ENCODE measurements around the gene LGR4. TPM values are rescaled to one million over a fixed set of nuclear protein-coding genes. Genes with fewer than 3 reads are reported as not detected.

Gene LGR4
- total RNA-seq, 4 donors from 2014 or later: 29.7 to 134 (median 119) TPM

DNA sequence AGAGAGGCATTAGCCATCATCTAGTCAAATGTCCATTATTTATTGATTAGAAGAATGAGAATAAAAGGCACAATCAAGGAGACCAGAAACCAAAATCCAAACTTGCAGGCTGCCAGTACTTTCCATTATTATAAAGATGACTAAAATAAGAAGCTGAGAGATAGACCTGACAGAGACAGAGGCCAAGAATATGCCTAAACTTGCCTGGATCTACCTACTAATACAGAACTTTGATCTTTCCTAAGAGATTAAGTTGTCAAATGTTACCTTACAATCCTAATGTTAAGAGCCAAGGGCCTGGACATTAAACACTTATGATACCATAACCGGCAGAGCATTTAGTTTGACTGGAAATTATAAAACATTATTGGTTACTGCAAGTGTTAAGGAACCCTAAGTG, 6.2 kb downstream of the LGR4 start:
- no peak for DNase-seq
- Histone ChIP-seq H3K4me3 (no peak overlapping the region), H3K36me3 (no peaks in the 10 kb centered on the region), H3K4me1 (peaks cover 0 to 12% (median 0%) of the 10 kb centered on the region in 4 donors), H3K27ac (peak overlapping the region in 1 of 4 donors; percentile 46), H3K27me3 (no peaks in the 10 kb centered on the region), H3K9me3 (no peaks in the 10 kb centered on the region)
- no peak for TF ChIP-seq POLR2A (IDR thresholded peaks at IDR 0.05)
- TF ChIP-seq, protein P1, sequence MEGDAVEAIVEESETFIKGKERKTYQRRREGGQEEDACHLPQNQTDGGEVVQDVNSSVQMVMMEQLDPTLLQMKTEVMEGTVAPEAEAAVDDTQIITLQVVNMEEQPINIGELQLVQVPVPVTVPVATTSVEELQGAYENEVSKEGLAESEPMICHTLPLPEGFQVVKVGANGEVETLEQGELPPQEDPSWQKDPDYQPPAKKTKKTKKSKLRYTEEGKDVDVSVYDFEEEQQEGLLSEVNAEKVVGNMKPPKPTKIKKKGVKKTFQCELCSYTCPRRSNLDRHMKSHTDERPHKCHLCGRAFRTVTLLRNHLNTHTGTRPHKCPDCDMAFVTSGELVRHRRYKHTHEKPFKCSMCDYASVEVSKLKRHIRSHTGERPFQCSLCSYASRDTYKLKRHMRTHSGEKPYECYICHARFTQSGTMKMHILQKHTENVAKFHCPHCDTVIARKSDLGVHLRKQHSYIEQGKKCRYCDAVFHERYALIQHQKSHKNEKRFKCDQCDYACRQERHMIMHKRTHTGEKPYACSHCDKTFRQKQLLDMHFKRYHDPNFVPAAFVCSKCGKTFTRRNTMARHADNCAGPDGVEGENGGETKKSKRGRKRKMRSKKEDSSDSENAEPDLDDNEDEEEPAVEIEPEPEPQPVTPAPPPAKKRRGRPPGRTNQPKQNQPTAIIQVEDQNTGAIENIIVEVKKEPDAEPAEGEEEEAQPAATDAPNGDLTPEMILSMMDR (IDR thresholded peaks at IDR 0.05): no peak

DNA sequence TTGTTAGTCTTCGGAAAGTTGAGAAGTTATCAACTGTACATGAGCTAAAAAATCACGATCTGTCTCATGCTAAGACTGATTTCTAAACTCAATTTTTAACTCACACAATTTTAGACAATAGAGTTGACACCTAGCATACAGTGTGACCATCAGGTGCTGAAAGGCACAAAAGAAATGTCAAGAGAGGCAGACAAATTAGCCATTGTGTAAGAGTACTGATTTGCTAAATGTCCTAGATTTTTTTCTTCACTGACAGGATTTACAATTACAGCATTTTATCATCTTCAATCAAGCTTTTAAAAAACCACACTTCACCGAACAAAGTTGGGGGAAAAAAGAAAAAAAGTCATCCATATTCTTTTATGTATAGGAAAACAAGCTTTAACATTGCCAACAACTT, 7.0 kb downstream of the LGR4 start:
- Histone ChIP-seq H3K36me3 (no peaks in the 10 kb centered on the region), H3K27ac (no peak overlapping the region), H3K4me1 (peaks cover 0 to 12% (median 0%) of the 10 kb centered on the region in 4 donors), H3K27me3 (no peaks in the 10 kb centered on the region), H3K4me3 (no peak overlapping the region), H3K9me3 (no peaks in the 10 kb centered on the region)
- DNase-seq: no peak
- TF ChIP-seq POLR2A (IDR thresholded peaks at IDR 0.05): no peak
- TF ChIP-seq, protein P1 (IDR thresholded peaks at IDR 0.05): no peak

DNA sequence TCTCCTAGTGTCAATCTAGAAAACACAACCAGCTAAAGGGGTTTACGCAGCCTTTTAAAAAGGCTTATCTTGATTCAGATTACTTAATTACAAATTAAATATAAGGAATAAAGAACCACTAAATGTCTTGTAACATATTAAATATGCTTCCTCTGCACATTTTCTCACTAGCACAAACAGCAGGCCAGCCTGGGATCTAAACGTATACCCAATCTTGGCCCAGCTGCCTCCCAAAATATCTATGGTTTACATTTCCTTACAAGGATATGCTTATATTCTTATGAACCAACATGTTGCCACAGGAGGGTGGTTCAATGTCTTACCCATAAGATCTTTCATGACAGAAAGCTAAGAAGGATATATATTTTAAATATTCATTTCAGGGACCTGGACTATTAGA, 7.7 kb downstream of the LGR4 start:
- Histone ChIP-seq H3K4me3 (no peak overlapping the region), H3K4me1 (peaks cover 0 to 12% (median 0%) of the 10 kb centered on the region in 4 donors), H3K36me3 (no peaks in the 10 kb centered on the region), H3K27me3 (no peaks in the 10 kb centered on the region), H3K27ac (no peak overlapping the region), H3K9me3 (no peaks in the 10 kb centered on the region)
- no peak for DNase-seq
- no peak for TF ChIP-seq POLR2A (IDR thresholded peaks at IDR 0.05)
- TF ChIP-seq, protein P1 (IDR thresholded peaks at IDR 0.05): no peak

- Histone ChIP-seq H3K4me3 (no peak overlapping the region), H3K27me3 (no peaks in the 10 kb centered on the region), H3K36me3 (no peaks in the 10 kb centered on the region), H3K27ac (peak overlapping the region in 1 of 4 donors; percentile 2), H3K9me3 (no peaks in the 10 kb centered on the region), H3K4me1 (peaks cover 0 to 12% (median 0%) of the 10 kb centered on the region in 4 donors)
- no peak for DNase-seq
- no peak for TF ChIP-seq POLR2A (IDR thresholded peaks at IDR 0.05)
- TF ChIP-seq, protein P1 (IDR thresholded peaks at IDR 0.05): no peak
These were observed 8.3 kb downstream of the LGR4 start for GRCh38 chr11:27464289-27464696.

DNA sequence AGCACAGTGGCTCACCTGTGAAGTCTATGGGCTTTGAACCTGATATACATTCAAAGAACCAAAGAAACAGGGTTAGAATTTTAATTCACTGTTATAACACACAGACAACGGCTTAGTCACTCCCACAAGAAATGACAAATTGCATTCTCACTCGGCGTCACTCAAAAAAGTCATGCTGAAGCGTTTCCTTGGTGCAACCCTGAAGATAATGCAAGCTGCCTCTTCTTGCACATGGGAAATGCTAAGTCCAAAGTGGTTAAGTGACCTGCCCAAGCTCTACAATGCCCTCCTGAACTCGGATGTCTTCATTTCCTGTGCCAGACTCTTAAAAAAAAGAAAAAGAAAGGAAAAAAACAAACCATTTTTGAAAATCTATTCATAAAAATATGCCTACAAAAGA, 10.0 kb downstream of the LGR4 start:
- H3K27ac ChIP-seq: no peak overlapping the region
- H3K9me3 ChIP-seq: no peaks in the 10 kb centered on the region
- no peaks in the 10 kb centered on the region for H3K36me3 ChIP-seq
- no peak for TF ChIP-seq POLR2A (IDR thresholded peaks at IDR 0.05)
- TF ChIP-seq, protein P1 (IDR thresholded peaks at IDR 0.05): no peak
- no peak for DNase-seq
- H3K4me1 ChIP-seq: peaks cover 0 to 12% (median 0%) of the 10 kb centered on the region in 4 donors
- H3K4me3 ChIP-seq: no peak overlapping the region
- H3K27me3 ChIP-seq: no peaks in the 10 kb centered on the region

All from Peyer's patch (tissue), 4 donors.